Lower lobe of right lung (tissue), 2 donors: ENCODE data around the gene PSMG4. TPM values are rescaled to one million over a fixed set of nuclear protein-coding genes. Genes with fewer than 3 reads are reported as not detected.

Experiments
- ATAC-seq, 2 donors: fragments of 200-7000 bp; cut with Tn5 transposase; one replicate each; pipeline ENCODE4 v1.9.1; 2020 to 2022; ENCODE audit warnings: mild to moderate bottlenecking in 2 of 2, moderate library complexity in 2 of 2
- DNase-seq: peaks from one replicate; pipeline ENCODE4 v3.0.0-alpha.2; 2020
- H3K27ac ChIP-seq: fragments of 200-600 bp; one replicate; pipeline ENCODE4 v1.8.0; 2022
- H3K27me3 ChIP-seq: fragments of 200-600 bp; one replicate; pipeline ENCODE4 v1.8.0; 2022; ENCODE audit warnings: low read depth
- H3K36me3 ChIP-seq: fragments of 200-600 bp; one replicate; pipeline ENCODE4 v1.8.0; 2022; ENCODE audit warnings: mild to moderate bottlenecking
- H3K4me1 ChIP-seq: fragments of 200-600 bp; one replicate; pipeline ENCODE4 v1.8.0; 2022
- H3K4me3 ChIP-seq: fragments of 200-600 bp; one replicate; pipeline ENCODE4 v1.8.0; 2022; ENCODE audit warnings: mild to moderate bottlenecking
- H3K9me3 ChIP-seq: fragments of 200-600 bp; one replicate; pipeline ENCODE4 v1.8.0; 2022
- CTCF ChIP-seq: fragments of 200-600 bp; IDR thresholded peaks from one replicate; pipeline ENCODE4 v1.8.0; 2022; ENCODE audit warnings: antibody characterized with exemption, mild to moderate bottlenecking
- intact Hi-C: fragments of 100-400 bp; cut with DNase I; formaldehyde crosslinking; loops from one replicate; pipeline ENCODE4 v1.11.0; 2022
- total RNA-seq: library from RNA; stranded (reverse); fragmentation: NEBNext Ultra II Directional; extraction: Animal tissue kit (Norgen Biotek cat#: 25700); gene quantifications from one replicate; pipeline ENCODE4 v1.2.1, GENCODE V29; 2021
- donor health status: DM: no; HTN: yes; CAD: no; lungs with severe emphysema.

Gene PSMG4
- total RNA-seq, 1 donor from 2014 or later: 19.1 TPM

- DNase-seq: peak; percentile 36
- ATAC-seq: no peak
- Histone ChIP-seq H3K4me1 (peaks cover 20% of the 10 kb centered on the region), H3K27me3 (no peaks in the 10 kb centered on the region), H3K27ac (no peak overlapping the region), H3K36me3 (peaks cover 9% of the 10 kb centered on the region), H3K9me3 (no peaks in the 10 kb centered on the region), H3K4me3 (no peak overlapping the region)
- intact Hi-C loops: no loop called here
- no peak for TF ChIP-seq CTCF
These were observed 21.3 kb downstream of the PSMG4 start for GRCh38 chr6:3280091-3280490.

GRCh38 chr6:3280866-3281465 lies 22.2 kb downstream of the PSMG4 start:
- peak overlapping the region; percentile 60 for H3K27ac ChIP-seq
- peak; percentile 35 for DNase-seq
- no peak for ATAC-seq
- TF ChIP-seq CTCF: no peak
- H3K4me1 ChIP-seq: peaks cover 20% of the 10 kb centered on the region
- H3K36me3 ChIP-seq: peaks cover 16% of the 10 kb centered on the region
- intact Hi-C loops: no loop called here
- no peaks in the 10 kb centered on the region for H3K27me3 ChIP-seq
- no peak overlapping the region for H3K4me3 ChIP-seq
- H3K9me3 ChIP-seq: no peaks in the 10 kb centered on the region

- peak in 1 of 2 donors; percentile 13 for ATAC-seq
- Histone ChIP-seq H3K4me1 (peaks cover 20% of the 10 kb centered on the region), H3K27me3 (no peaks in the 10 kb centered on the region), H3K9me3 (no peaks in the 10 kb centered on the region), H3K27ac (peak overlapping the region; percentile 60), H3K36me3 (peaks cover 18% of the 10 kb centered on the region), H3K4me3 (no peak overlapping the region)
- DNase-seq: no peak
- TF ChIP-seq CTCF: no peak
- intact Hi-C loops: no loop called here
These were observed 23.1 kb downstream of the PSMG4 start for GRCh38 chr6:3281631-3282475.

- no peak overlapping the region for H3K4me3 ChIP-seq
- intact Hi-C loops: no loop called here
- DNase-seq (no peak), ATAC-seq (no peak)
- H3K9me3 ChIP-seq: no peaks in the 10 kb centered on the region
- no peaks in the 10 kb centered on the region for H3K27me3 ChIP-seq
- H3K27ac ChIP-seq: peak overlapping the region; percentile 60
- peaks cover 25% of the 10 kb centered on the region for H3K36me3 ChIP-seq
- TF ChIP-seq CTCF: no peak
- peaks cover 20% of the 10 kb centered on the region for H3K4me1 ChIP-seq
These were observed 23.9 kb downstream of the PSMG4 start for GRCh38 chr6:3282476-3283236.

- H3K4me3 ChIP-seq: no peak overlapping the region
- ATAC-seq: no peak
- no peaks in the 10 kb centered on the region for H3K27me3 ChIP-seq
- H3K27ac ChIP-seq: no peak overlapping the region
- H3K36me3 ChIP-seq: peaks cover 25% of the 10 kb centered on the region
- no peaks in the 10 kb centered on the region for H3K9me3 ChIP-seq
- DNase-seq: no peak
- intact Hi-C loops: no loop called here
- peaks cover 20% of the 10 kb centered on the region for H3K4me1 ChIP-seq
- no peak for TF ChIP-seq CTCF
These were observed 24.5 kb downstream of the PSMG4 start for GRCh38 chr6:3283241-3283640.
